Measurements from ENCODE around the gene PLEKHG4B.

PLEKHG4B gene

GRCh38 chr5:81391-82021 lies 10.5 kb upstream of the PLEKHG4B start:
- Histone ChIP-seq H3K36me3 (replicated peaks; ENCODE audit: low read depth, low read length) (no peaks in the 10 kb centered on the region), H3K4me2 (ENCODE audit: low read length) (no peak overlapping the region), H3K4me3 (ENCODE audit: low read length) (no peak overlapping the region), H2AFZ (ENCODE audit: low read depth, low read length) (no peak overlapping the region), H3K79me2 (ENCODE audit: low read length) (no peaks in the 10 kb centered on the region), H3K4me1 (ENCODE audit: low read length) (no peaks in the 10 kb centered on the region), H3K9me3 (ENCODE audit: insufficient read depth, low read length) (no peaks in the 10 kb centered on the region), H3K27ac (ENCODE audit: low read length) (no peak overlapping the region), H3K9ac (ENCODE audit: low read length) (no peak overlapping the region), H4K20me1 (ENCODE audit: insufficient read depth, low read length) (no peaks in the 10 kb centered on the region), H3K27me3 (ENCODE audit: low read depth, low read length) (no peaks in the 10 kb centered on the region)
- TF ChIP-seq EZH2phosphoT487 (IDR thresholded peaks at IDR 0.05; ENCODE audit: low read depth), result no peak
- no peak for TF ChIP-seq CTCF (IDR thresholded peaks at IDR 0.05; ENCODE audit: low read depth, low read length)

GRCh38 chr5:82097-82496 lies 9.9 kb upstream of the PLEKHG4B start:
- Histone ChIP-seq H3K36me3 (replicated peaks; ENCODE audit: low read depth, low read length) (no peaks in the 10 kb centered on the region), H3K79me2 (ENCODE audit: low read length) (no peaks in the 10 kb centered on the region), H2AFZ (ENCODE audit: low read depth, low read length) (no peak overlapping the region), H3K27me3 (ENCODE audit: low read depth, low read length) (no peaks in the 10 kb centered on the region), H3K4me2 (ENCODE audit: low read length) (no peak overlapping the region), H3K27ac (ENCODE audit: low read length) (no peak overlapping the region), H3K9ac (ENCODE audit: low read length) (no peak overlapping the region), H3K9me3 (ENCODE audit: insufficient read depth, low read length) (no peaks in the 10 kb centered on the region), H3K4me3 (ENCODE audit: low read length) (no peak overlapping the region), H4K20me1 (ENCODE audit: insufficient read depth, low read length) (no peaks in the 10 kb centered on the region), H3K4me1 (ENCODE audit: low read length) (no peaks in the 10 kb centered on the region)
- TF ChIP-seq EZH2phosphoT487 (IDR thresholded peaks at IDR 0.05; ENCODE audit: low read depth), result no peak

GRCh38 chr5:82570-82969 lies 9.4 kb upstream of the PLEKHG4B start:
- H4K20me1 ChIP-seq (ENCODE audit: insufficient read depth, low read length), result no peaks in the 10 kb centered on the region
- H3K4me3 ChIP-seq (ENCODE audit: low read length), result no peak overlapping the region
- H3K9me3 ChIP-seq (ENCODE audit: insufficient read depth, low read length), result no peaks in the 10 kb centered on the region
- H2AFZ ChIP-seq (ENCODE audit: low read depth, low read length), result no peak overlapping the region
- H3K79me2 ChIP-seq (ENCODE audit: low read length), result no peaks in the 10 kb centered on the region
- no peak for TF ChIP-seq CTCF (IDR thresholded peaks at IDR 0.05; ENCODE audit: low read depth, low read length)
- no peak for TF ChIP-seq EZH2phosphoT487 (IDR thresholded peaks at IDR 0.05; ENCODE audit: low read depth)
- no peak overlapping the region for H3K27ac ChIP-seq (ENCODE audit: low read length)
- H3K36me3 ChIP-seq (replicated peaks; ENCODE audit: low read depth, low read length), result no peaks in the 10 kb centered on the region
- no peaks in the 10 kb centered on the region for H3K4me1 ChIP-seq (ENCODE audit: low read length)
- no peak overlapping the region for H3K9ac ChIP-seq (ENCODE audit: low read length)
- H3K4me2 ChIP-seq (ENCODE audit: low read length), result no peak overlapping the region
- H3K27me3 ChIP-seq (ENCODE audit: low read depth, low read length), result no peaks in the 10 kb centered on the region

GRCh38 chr5:83029-83428 lies 8.9 kb upstream of the PLEKHG4B start:
- no peak for TF ChIP-seq CTCF (IDR thresholded peaks at IDR 0.05; ENCODE audit: low read depth, low read length)
- no peak for TF ChIP-seq EZH2phosphoT487 (IDR thresholded peaks at IDR 0.05; ENCODE audit: low read depth)
- H3K9ac ChIP-seq (ENCODE audit: low read length), result no peak overlapping the region
- H2AFZ ChIP-seq (ENCODE audit: low read depth, low read length), result no peak overlapping the region
- H3K4me2 ChIP-seq (ENCODE audit: low read length), result no peak overlapping the region
- no peaks in the 10 kb centered on the region for H3K79me2 ChIP-seq (ENCODE audit: low read length)
- no peaks in the 10 kb centered on the region for H3K36me3 ChIP-seq (replicated peaks; ENCODE audit: low read depth, low read length)
- no peak overlapping the region for H3K4me3 ChIP-seq (ENCODE audit: low read length)
- no peaks in the 10 kb centered on the region for H4K20me1 ChIP-seq (ENCODE audit: insufficient read depth, low read length)
- H3K27ac ChIP-seq (ENCODE audit: low read length), result no peak overlapping the region
- no peaks in the 10 kb centered on the region for H3K4me1 ChIP-seq (ENCODE audit: low read length)
- H3K27me3 ChIP-seq (ENCODE audit: low read depth, low read length), result no peaks in the 10 kb centered on the region
- H3K9me3 ChIP-seq (ENCODE audit: insufficient read depth, low read length), result no peaks in the 10 kb centered on the region

Data from OCI-LY3 (cell line).